Hepatocyte (in vitro differentiated cells): ENCODE results near the gene PI4KA.
"Not testable (repeated sequence)": the region's sequence is repeated elsewhere in the genome, so short reads cannot be mapped to it uniquely, and the experiment has no call there.

Experiments
- CTCF ChIP-seq: fragments of 200-600 bp; sonication (generic); IDR thresholded peaks from 2 replicates; pipeline ENCODE4 v1.5.1; 2016; ENCODE audit warnings: antibody characterized with exemption, mild to moderate bottlenecking; ENCODE audit not compliant: poor library complexity
- EZH2 ChIP-seq: fragments of 200-600 bp; sonication (generic); IDR thresholded peaks from 2 replicates; pipeline ENCODE4 v1.6.1; 2016; ENCODE audit warnings: antibody characterized with exemption, mild to moderate bottlenecking, borderline replicate concordance
- EZH2phosphoT487 ChIP-seq: fragments of 200-600 bp; sonication (generic); IDR thresholded peaks from one replicate; pipeline ENCODE4 v1.6.1; 2018; ENCODE audit warnings: antibody characterized with exemption, mild to moderate bottlenecking, low read depth, moderate library complexity; ENCODE audit not compliant: unreplicated experiment, severe bottlenecking

GRCh38 chr22:20670457-20671261 is 188.0 kb downstream of the PI4KA start:
- not testable (repeated sequence) for TF ChIP-seq EZH2phosphoT487, CTCF, EZH2
